HG03342 (cell line): ENCODE data around the gene ERP27.

Experiments used
- ATAC-seq: cut with Tn5 transposase; IDR thresholded peaks from one replicate; pipeline ENCODE4 v1.9.1; 2021; ENCODE audit warnings: mild to moderate bottlenecking, moderate library complexity; ENCODE audit not compliant: unreplicated experiment

ERP27 gene

GRCh38 chr12:14938301-14938700 lies at the start of gene ERP27:
ERP27 (minus strand) TSS chr12:14938537; CDS start chr12:14938508, 29 bp downstream.
- no peak for ATAC-seq

GRCh38 chr12:14988035-14988434 lies 49.7 kb upstream of the ERP27 start:
- ATAC-seq = no peak

- ATAC-seq = no peak
Measured at GRCh38 chr12:14986449-14986848, 48.1 kb upstream of the ERP27 start.

- ATAC-seq = no peak
Measured at GRCh38 chr12:14984766-14985285, 46.5 kb upstream of the ERP27 start.

GRCh38 chr12:14984036-14984435 lies 45.7 kb upstream of the ERP27 start:
- ATAC-seq = no peak

GRCh38 chr12:14982991-14983390 lies 44.7 kb upstream of the ERP27 start:
- no peak for ATAC-seq

- ATAC-seq = no peak
Measured at GRCh38 chr12:14982562-14982961, 44.2 kb upstream of the ERP27 start.

- ATAC-seq = no peak
Measured at GRCh38 chr12:14981049-14981448, 42.7 kb upstream of the ERP27 start.

- ATAC-seq = no peak
Measured at GRCh38 chr12:14979468-14979867, 41.1 kb upstream of the ERP27 start.

- no peak for ATAC-seq
Measured at GRCh38 chr12:14976658-14977057, 38.3 kb upstream of the ERP27 start.

- ATAC-seq = no peak
Measured at GRCh38 chr12:14975457-14975856, 37.1 kb upstream of the ERP27 start.

- no peak for ATAC-seq
Measured at GRCh38 chr12:14974633-14975032, 36.3 kb upstream of the ERP27 start.

- ATAC-seq = no peak
Measured at GRCh38 chr12:14972816-14973215, 34.5 kb upstream of the ERP27 start, which contains the start of gene PDE6H. PDE6H (plus strand) TSS chr12:14973042; CDS start chr12:14978013, 4,971 bp downstream.

- ATAC-seq = no peak
Measured at GRCh38 chr12:14970473-14970872, 32.1 kb upstream of the ERP27 start.

GRCh38 chr12:14968478-14968877 lies 30.1 kb upstream of the ERP27 start:
- no peak for ATAC-seq

GRCh38 chr12:14965221-14965620 lies 26.9 kb upstream of the ERP27 start:
- ATAC-seq = no peak

GRCh38 chr12:14964406-14964805 lies 26.1 kb upstream of the ERP27 start:
- no peak for ATAC-seq

GRCh38 chr12:14963520-14963919 lies 25.2 kb upstream of the ERP27 start:
- no peak for ATAC-seq

GRCh38 chr12:14962797-14963196 lies 24.5 kb upstream of the ERP27 start:
- ATAC-seq = no peak

GRCh38 chr12:14962153-14962539 lies 23.8 kb upstream of the ERP27 start:
- ATAC-seq = no peak

GRCh38 chr12:14961466-14962152 lies 23.3 kb upstream of the ERP27 start, which contains the start of gene ARHGDIB:
ARHGDIB (minus strand) TSS chr12:14961601; CDS start chr12:14950712, 10,889 bp downstream.
- peak; percentile 57 for ATAC-seq

- peak; percentile 34 for ATAC-seq
Measured at GRCh38 chr12:14960548-14961465, 22.5 kb upstream of the ERP27 start.
